Brain microvascular endothelial cell (primary cell): Measurements from ENCODE around the gene TP73.

ENCODE experiments used
- DNase-seq: peaks from one replicate; pipeline ENCODE4 v3.0.0-alpha.2; 2020
- H3K27ac ChIP-seq: fragments of 250-450 bp; sonication (Bioruptor Pico); 2 replicates; pipeline ENCODE4 v1.5.1; 2020; ENCODE audit warnings: mild to moderate bottlenecking, moderate library complexity
- H3K27me3 ChIP-seq: fragments of 250-450 bp; sonication (Bioruptor Pico); replicated peaks from 2 replicates; pipeline ENCODE4 v1.5.1; 2020; ENCODE audit warnings: mild to moderate bottlenecking
- H3K36me3 ChIP-seq: fragments of 250-450 bp; sonication (Bioruptor Pico); replicated peaks from 2 replicates; pipeline ENCODE4 v1.5.1; 2020; ENCODE audit warnings: mild to moderate bottlenecking
- H3K4me3 ChIP-seq: 2 replicates; pipeline ENCODE4 v1.5.1; 2011; ENCODE audit warnings: low read depth, mild to moderate bottlenecking, control low read depth, low read length, moderate library complexity
- CTCF ChIP-seq: IDR thresholded peaks from 2 replicates; pipeline ENCODE4 v1.5.1; 2011; ENCODE audit warnings: low read depth, mild to moderate bottlenecking, moderate library complexity, low read length, control low read depth, inconsistent platforms; ENCODE audit errors: missing control alignments
- in situ Hi-C: cut with HindIII; loops from 2 replicates; pipeline ENCODE4 v1.10.0; 2017; ENCODE audit warnings: low sequenced_read_pairs, low pct_ligation_motif_present

TP73 gene

GRCh38 chr1:3652548-3653285 is 401 bp downstream of the TP73 start:
- Histone ChIP-seq H3K27ac (no peak overlapping the region), H3K27me3 (peaks cover 59% of the 10 kb centered on the region), H3K4me3 (no peak overlapping the region), H3K36me3 (no peaks in the 10 kb centered on the region)
- in situ Hi-C loops, result no loop called here
- TF ChIP-seq CTCF, result no peak
- no peak for DNase-seq

GRCh38 chr1:3653286-3653618 is 936 bp downstream of the TP73 start:
- no peak for DNase-seq
- Histone ChIP-seq H3K27ac (no peak overlapping the region), H3K4me3 (no peak overlapping the region), H3K27me3 (peaks cover 59% of the 10 kb centered on the region), H3K36me3 (no peaks in the 10 kb centered on the region)
- no peak for TF ChIP-seq CTCF
- in situ Hi-C loops, result no loop called here

GRCh38 chr1:3654549-3655281 is 2.4 kb downstream of the TP73 start:
- TF ChIP-seq CTCF, result no peak
- Histone ChIP-seq H3K27me3 (peaks cover 59% of the 10 kb centered on the region), H3K4me3 (no peak overlapping the region), H3K36me3 (no peaks in the 10 kb centered on the region), H3K27ac (no peak overlapping the region)
- in situ Hi-C loops, result no loop called here
- no peak for DNase-seq

- Histone ChIP-seq H3K36me3 (no peaks in the 10 kb centered on the region), H3K27ac (no peak overlapping the region), H3K27me3 (peaks cover 51% of the 10 kb centered on the region), H3K4me3 (no peak overlapping the region)
- in situ Hi-C loops, result no loop called here
- no peak for TF ChIP-seq CTCF
- no peak for DNase-seq
Observed at GRCh38 chr1:3656450-3657095, 4.3 kb downstream of the TP73 start.

GRCh38 chr1:3657096-3657475 is 4.8 kb downstream of the TP73 start:
- in situ Hi-C loops, result no loop called here
- Histone ChIP-seq H3K27ac (no peak overlapping the region), H3K4me3 (no peak overlapping the region), H3K27me3 (peaks cover 47% of the 10 kb centered on the region), H3K36me3 (no peaks in the 10 kb centered on the region)
- no peak for TF ChIP-seq CTCF
- no peak for DNase-seq
